Ishikawa (cell line): ENCODE results near the gene FAM3C.

ENCODE experiments used
- CEBPB ChIP-seq: IDR thresholded peaks from 2 replicates; pipeline ENCODE4 v1.6.1; 2012
- CREB1 ChIP-seq: IDR thresholded peaks from 2 replicates; pipeline ENCODE4 v1.6.1; 2012; ENCODE audit warnings: low read depth
- FOXM1 ChIP-seq: IDR thresholded peaks from 2 replicates; pipeline ENCODE4 v1.6.1; 2012; ENCODE audit warnings: low read depth, borderline replicate concordance
- RAD21 ChIP-seq: IDR thresholded peaks from 2 replicates; pipeline ENCODE4 v1.6.1; 2012; ENCODE audit warnings: low read depth
- TAF1 ChIP-seq: IDR thresholded peaks from 2 replicates; pipeline ENCODE4 v1.6.1; 2012; ENCODE audit warnings: low read depth, mild to moderate bottlenecking
- TEAD4 ChIP-seq: IDR thresholded peaks from 2 replicates; pipeline ENCODE4 v1.6.1; 2012
- USF1 ChIP-seq: IDR thresholded peaks from 2 replicates; pipeline ENCODE4 v1.6.1; 2012
- ZBTB7A ChIP-seq: IDR thresholded peaks from 2 replicates; pipeline ENCODE4 v1.6.1; 2012; ENCODE audit warnings: low read depth

DNA sequence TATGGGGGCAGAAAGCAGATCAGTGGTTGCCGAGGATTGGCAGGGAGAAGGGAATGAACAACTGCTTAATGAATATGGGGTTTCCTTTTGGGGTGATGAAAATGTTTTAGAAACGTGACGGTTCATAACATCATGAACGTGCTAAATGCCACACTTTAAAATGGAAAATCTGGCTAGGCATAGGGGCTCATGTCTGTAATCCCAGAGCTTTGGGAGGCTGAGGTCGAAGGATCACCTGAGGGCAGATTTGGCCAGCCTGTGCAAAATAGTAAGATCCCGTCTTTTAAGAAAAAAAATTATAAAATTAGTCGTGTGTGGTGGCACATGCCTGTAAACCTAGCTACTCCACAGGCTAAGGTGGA lies 3.1 kb downstream of the FAM3C start:
- no peak for TF ChIP-seq CEBPB
- TF ChIP-seq RAD21: no peak
- TF ChIP-seq TEAD4: no peak
- TF ChIP-seq TAF1: no peak
- TF ChIP-seq ZBTB7A: no peak
- TF ChIP-seq FOXM1: no peak
- no peak for TF ChIP-seq USF1
- no peak for TF ChIP-seq CREB1
